Lower leg skin (tissue), 4 donors: ENCODE data around the gene DIRAS1. TPM values are rescaled to one million over a fixed set of nuclear protein-coding genes. Genes with fewer than 3 reads are reported as not detected.

Experiments used
- DNase-seq, 2 donors: peaks; one replicate each; pipeline ENCODE4 v3.0.0-alpha.2; 2019; ENCODE audit warnings: low spot score in 2 of 2
- H3K4me3 ChIP-seq: fragments of 200-600 bp; sonication (generic); 2 replicates; pipeline ENCODE4 v1.5.1; 2017; ENCODE audit warnings: mild to moderate bottlenecking, low read depth; ENCODE audit not compliant: poor library complexity, severe bottlenecking
- POLR2A ChIP-seq, 2 donors: fragments of 450-650 bp; IDR thresholded peaks; one replicate each; pipeline ENCODE4 v1.6.1; 2016 to 2017; ENCODE audit warnings: antibody characterized with exemption in 2 of 2, mild to moderate bottlenecking in 1 of 2, moderate library complexity in 1 of 2
- WGBS, 2 donors: methylation state at CpG; one replicate each; pipeline ENCODE4 v1.1.5; 2018; 5-methylcytosine and 5-hydroxymethylcytosine counted together
- intact Hi-C: fragments of 100-400 bp; cut with DNase I; formaldehyde crosslinking; loops from one replicate; pipeline ENCODE4 v1.15.0; 2023; ENCODE audit warnings: low total_unique reads
- total RNA-seq, 4 donors: library from RNA; depleted of rRNA; stranded (reverse); fragments of >200 nt; gene quantifications; one replicate each; pipeline ENCODE4 v1.1.0, GENCODE V29; 2016
- TF ChIP-seq, protein P1 (sequence below), 3 donors: fragments of 450-650 bp; IDR thresholded peaks; one replicate each; pipeline ENCODE4 v1.5.1; 2016; ENCODE audit warnings: antibody characterized with exemption in 3 of 3, mild to moderate bottlenecking in 3 of 3, moderate library complexity in 2 of 3

The DIRAS1 gene
- total RNA-seq, 4 donors from 2014 or later: 0.46 to 6.1 (median 3.4) TPM

GRCh38 chr19:2756921-2757881, 36.0 kb upstream of the DIRAS1 start:
- intact Hi-C loops: no loop called here
- WGBS, 2 donors: 94 to 95% methylated on average over 43 to 47 of the region's 48 CpGs
- H3K4me3 ChIP-seq: no peak overlapping the region
- no peak for DNase-seq
- TF ChIP-seq, protein P1, sequence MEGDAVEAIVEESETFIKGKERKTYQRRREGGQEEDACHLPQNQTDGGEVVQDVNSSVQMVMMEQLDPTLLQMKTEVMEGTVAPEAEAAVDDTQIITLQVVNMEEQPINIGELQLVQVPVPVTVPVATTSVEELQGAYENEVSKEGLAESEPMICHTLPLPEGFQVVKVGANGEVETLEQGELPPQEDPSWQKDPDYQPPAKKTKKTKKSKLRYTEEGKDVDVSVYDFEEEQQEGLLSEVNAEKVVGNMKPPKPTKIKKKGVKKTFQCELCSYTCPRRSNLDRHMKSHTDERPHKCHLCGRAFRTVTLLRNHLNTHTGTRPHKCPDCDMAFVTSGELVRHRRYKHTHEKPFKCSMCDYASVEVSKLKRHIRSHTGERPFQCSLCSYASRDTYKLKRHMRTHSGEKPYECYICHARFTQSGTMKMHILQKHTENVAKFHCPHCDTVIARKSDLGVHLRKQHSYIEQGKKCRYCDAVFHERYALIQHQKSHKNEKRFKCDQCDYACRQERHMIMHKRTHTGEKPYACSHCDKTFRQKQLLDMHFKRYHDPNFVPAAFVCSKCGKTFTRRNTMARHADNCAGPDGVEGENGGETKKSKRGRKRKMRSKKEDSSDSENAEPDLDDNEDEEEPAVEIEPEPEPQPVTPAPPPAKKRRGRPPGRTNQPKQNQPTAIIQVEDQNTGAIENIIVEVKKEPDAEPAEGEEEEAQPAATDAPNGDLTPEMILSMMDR (IDR thresholded peaks at IDR 0.05): no peak
- no peak for TF ChIP-seq POLR2A (IDR thresholded peaks at IDR 0.05)

- no peak for TF ChIP-seq POLR2A (IDR thresholded peaks at IDR 0.05)
- TF ChIP-seq, protein P1 (IDR thresholded peaks at IDR 0.05): no peak
- intact Hi-C loops: no loop called here
- H3K4me3 ChIP-seq: no peak overlapping the region
- no peak for DNase-seq
- 83 to 85% methylated on average over 8 of the region's 8 CpGs for WGBS, 2 donors
Observed at GRCh38 chr19:2756477-2756876, 35.3 kb upstream of the DIRAS1 start.

DNA sequence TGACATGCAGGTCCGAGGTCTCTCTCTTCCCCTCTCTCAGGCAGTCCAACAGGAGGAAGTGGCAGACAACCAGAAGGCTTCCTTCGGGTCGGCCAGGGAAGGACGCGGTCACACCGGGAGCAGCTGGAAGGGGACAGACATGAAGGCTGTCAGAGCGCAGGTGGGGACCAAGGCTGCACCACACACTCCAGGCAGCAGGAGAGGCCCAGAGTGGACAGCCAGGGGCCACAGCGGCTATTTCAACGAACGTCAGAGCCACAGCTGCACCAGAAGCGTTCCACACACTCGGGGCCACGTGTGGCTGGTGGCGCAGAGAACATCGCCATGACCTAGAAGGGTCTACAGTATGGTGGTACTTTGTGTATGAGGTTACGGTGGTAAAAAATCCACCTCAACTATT, 34.6 kb upstream of the DIRAS1 start:
- TF ChIP-seq POLR2A (IDR thresholded peaks at IDR 0.05): no peak
- TF ChIP-seq, protein P1 (IDR thresholded peaks at IDR 0.05): no peak
- no peak overlapping the region for H3K4me3 ChIP-seq
- 89 to 90% methylated on average over 16 of the region's 16 CpGs for WGBS, 2 donors
- intact Hi-C loops: no loop called here
- no peak for DNase-seq

DNA sequence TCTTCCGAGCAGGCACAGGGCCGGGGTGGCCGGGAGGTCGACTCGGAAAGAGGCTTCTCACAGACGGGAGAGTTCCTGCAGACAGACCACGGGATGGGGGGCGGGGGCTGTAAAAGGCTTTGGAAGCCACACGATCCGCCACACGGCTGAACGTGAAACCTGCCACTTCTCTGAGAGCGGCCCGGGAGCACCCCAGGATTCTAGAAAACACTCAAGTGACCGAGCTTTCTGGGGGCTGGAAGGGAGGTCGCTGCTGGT, 34.2 kb upstream of the DIRAS1 start:
- TF ChIP-seq, protein P1 (IDR thresholded peaks at IDR 0.05): no peak
- TF ChIP-seq POLR2A (IDR thresholded peaks at IDR 0.05): no peak
- H3K4me3 ChIP-seq: no peak overlapping the region
- intact Hi-C loops: no loop called here
- no peak for DNase-seq
- WGBS, 2 donors: 88 to 92% methylated on average over 16 of the region's 16 CpGs

DNA sequence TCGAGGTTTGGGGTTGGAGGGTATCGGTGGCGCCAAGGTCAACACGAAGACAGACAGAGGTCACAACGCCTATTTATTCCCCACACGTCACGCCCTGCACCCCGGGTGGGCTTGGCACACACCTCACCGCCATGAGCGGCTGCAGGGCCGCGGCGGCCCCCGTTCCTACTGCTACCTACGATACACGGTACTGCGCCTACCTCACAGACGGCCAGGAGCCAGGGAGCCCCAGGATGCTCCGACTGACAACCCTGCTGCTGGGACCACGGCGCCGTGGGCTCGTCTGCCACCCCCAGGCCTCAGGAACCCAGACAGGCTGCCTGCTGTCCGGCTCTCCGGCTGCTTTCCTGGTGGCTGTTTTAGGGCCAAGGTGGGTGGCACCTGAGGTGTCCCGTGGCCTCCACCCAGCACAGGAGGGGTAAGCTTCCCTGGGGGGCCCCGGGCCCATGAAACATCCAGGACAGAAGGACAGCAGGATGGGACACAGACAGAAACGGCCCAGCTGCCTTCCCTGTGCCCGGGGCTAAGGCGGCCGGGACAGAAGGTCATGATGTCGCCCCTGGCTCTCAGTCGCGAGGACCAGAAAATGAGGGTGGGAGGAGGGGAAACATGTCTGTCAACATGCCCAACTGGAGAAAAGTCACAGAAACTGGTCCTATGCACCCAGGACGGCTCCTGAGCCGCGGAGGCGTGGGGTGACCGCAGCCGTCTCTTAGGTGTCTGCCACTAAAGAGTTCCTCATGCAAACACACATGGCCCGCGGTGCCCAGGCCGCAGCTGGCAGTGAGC, 33.7 kb upstream of the DIRAS1 start:
- H3K4me3 ChIP-seq: no peak overlapping the region
- intact Hi-C loops: loop anchor here (5.0 kb wide), 1 partner anchor 103 kb away; no protein-coding TSS in a partner anchor
- DNase-seq: no peak
- TF ChIP-seq, protein P1 (IDR thresholded peaks at IDR 0.05): no peak
- no peak for TF ChIP-seq POLR2A (IDR thresholded peaks at IDR 0.05)
- 86 to 90% methylated on average over 29 to 43 of the region's 43 CpGs for WGBS, 2 donors
